Caco-2 (cell line): ENCODE results near the gene PTCD1. TPM values are rescaled to one million over a fixed set of nuclear protein-coding genes. Genes with fewer than 3 reads are reported as not detected.

Experiments
- total RNA-seq: library from RNA; stranded (reverse); gene quantifications from 2 replicates; pipeline ENCODE4 v1.2.3, GENCODE V29; 2022

The PTCD1 gene
- total RNA-seq, 1 experiment from 2014 or later: 59.6 TPM

Other genes starting within 250 kb of the PTCD1 start
- gene KPNA7, start 230.7 kb downstream of the PTCD1 start, total RNA-seq: 0.27 and 0.53 TPM in 2 replicates
- gene MYH16, start 166.0 kb downstream of the PTCD1 start, total RNA-seq: not detected in 2 replicates
- gene ARPC1A, start 112.9 kb downstream of the PTCD1 start, total RNA-seq: 190 and 201 TPM in 2 replicates
- 128 and 135 TPM in 2 replicates for gene ARPC1B, start 64.1 kb downstream of the PTCD1 start, total RNA-seq
- gene PDAP1, start 30.2 kb downstream of the PTCD1 start, total RNA-seq: 180 and 191 TPM in 2 replicates
- gene BUD31, start 29.8 kb downstream of the PTCD1 start, total RNA-seq: 199 and 220 TPM in 2 replicates
- gene CPSF4, start 145 bp upstream of the PTCD1 start, total RNA-seq: 133 and 158 TPM in 2 replicates
- gene ATP5MF, start 27.4 kb upstream of the PTCD1 start, total RNA-seq: 554 and 595 TPM in 2 replicates
- 30.1 and 32.3 TPM in 2 replicates for gene ZNF789, start 34.1 kb upstream of the PTCD1 start, total RNA-seq
- gene ZNF394, start 61.5 kb upstream of the PTCD1 start, total RNA-seq: 29.6 and 31.8 TPM in 2 replicates
- 12.4 and 13.3 TPM in 2 replicates for gene ZKSCAN5, start 65.9 kb upstream of the PTCD1 start, total RNA-seq
- 5.2 TPM in 2 replicates for gene FAM200A, start 113.3 kb upstream of the PTCD1 start, total RNA-seq
- 21.1 and 21.2 TPM in 2 replicates for gene ZNF655, start 119.8 kb upstream of the PTCD1 start, total RNA-seq
- gene TMEM225B, start 159.5 kb upstream of the PTCD1 start, total RNA-seq: 0.27 TPM in 1 of 2 replicates, not detected in the other
- 21.2 and 22.3 TPM in 2 replicates for gene ZSCAN25, start 178.1 kb upstream of the PTCD1 start, total RNA-seq
- 2.7 and 3.7 TPM in 2 replicates for gene CYP3A5, start 241.2 kb upstream of the PTCD1 start, total RNA-seq